Naive B cell (primary cell): ENCODE measurements around the gene SH3PXD2A. TPM values are rescaled to one million over a fixed set of nuclear protein-coding genes. Genes with fewer than 3 reads are reported as not detected.
A peak's percentile ranks its signal among the peaks of the same experiment; 100 is the strongest.
"Not testable (repeated sequence)": the region's sequence is repeated elsewhere in the genome, so short reads cannot be mapped to it uniquely, and the experiment has no call there.

Experiments
- ATAC-seq, 2 donors: fragments of 150-1000 bp; cut with Tn5 transposase; 2 replicates each; pipeline ENCODE4 v1.10.0; 2021; ENCODE audit warnings: low read depth in 2 of 2, mild to moderate bottlenecking in 2 of 2, moderate library complexity in 2 of 2
- DNase-seq: peaks from one replicate; pipeline ENCODE4 v3.0.0; 2022
- H3K27ac Mint-ChIP-seq, 6 donors: one replicate each; pipeline ENCODE4 v1.8.0; 2020 to 2022; ENCODE audit warnings: mild to moderate bottlenecking in 6 of 6, mixed read lengths in 6 of 6, moderate library complexity in 5 of 6, inconsistent platforms in 2 of 6
- H3K27me3 Mint-ChIP-seq, 3 donors: one replicate each; pipeline ENCODE4 v1.8.0; 2021 to 2022; ENCODE audit warnings: mixed read lengths in 3 of 3, mild to moderate bottlenecking in 1 of 3
- H3K36me3 Mint-ChIP-seq, 2 donors: one replicate each; pipeline ENCODE4 v1.8.0; 2020 to 2022; ENCODE audit warnings: mixed read lengths in 2 of 2, inconsistent platforms in 1 of 2, mild to moderate bottlenecking in 1 of 2
- H3K4me1 Mint-ChIP-seq, 3 donors: one replicate each; pipeline ENCODE4 v1.8.0; 2020 to 2022; ENCODE audit warnings: mixed read lengths in 3 of 3, inconsistent platforms in 1 of 3, mild to moderate bottlenecking in 1 of 3, moderate library complexity in 1 of 3
- H3K4me3 Mint-ChIP-seq, 8 donors: one replicate each; pipeline ENCODE4 v1.8.0; 2020 to 2022; ENCODE audit warnings: mild to moderate bottlenecking in 8 of 8, mixed read lengths in 8 of 8, moderate library complexity in 8 of 8, inconsistent platforms in 2 of 8
- H3K9me3 Mint-ChIP-seq, 7 donors: one replicate each; pipeline ENCODE4 v1.8.0; 2020 to 2022; ENCODE audit warnings: mixed read lengths in 7 of 7, mild to moderate bottlenecking in 5 of 7, inconsistent platforms in 2 of 7, moderate library complexity in 1 of 7
- polyA plus RNA-seq, 6 donors: library from polyadenylated mRNA; unstranded; fragments of 300-500 nt; fragmentation: Illumina TruSeq; gene quantifications; one replicate each; pipeline ENCODE4 v1.2.3, GENCODE V29; 2021; ENCODE audit warnings: low read depth in 6 of 6

SH3PXD2A gene
- polyA plus RNA-seq, 6 donors from 2014 or later = 0.47 to 1.4 (median 0.72) TPM; not detected in 1

DNA sequence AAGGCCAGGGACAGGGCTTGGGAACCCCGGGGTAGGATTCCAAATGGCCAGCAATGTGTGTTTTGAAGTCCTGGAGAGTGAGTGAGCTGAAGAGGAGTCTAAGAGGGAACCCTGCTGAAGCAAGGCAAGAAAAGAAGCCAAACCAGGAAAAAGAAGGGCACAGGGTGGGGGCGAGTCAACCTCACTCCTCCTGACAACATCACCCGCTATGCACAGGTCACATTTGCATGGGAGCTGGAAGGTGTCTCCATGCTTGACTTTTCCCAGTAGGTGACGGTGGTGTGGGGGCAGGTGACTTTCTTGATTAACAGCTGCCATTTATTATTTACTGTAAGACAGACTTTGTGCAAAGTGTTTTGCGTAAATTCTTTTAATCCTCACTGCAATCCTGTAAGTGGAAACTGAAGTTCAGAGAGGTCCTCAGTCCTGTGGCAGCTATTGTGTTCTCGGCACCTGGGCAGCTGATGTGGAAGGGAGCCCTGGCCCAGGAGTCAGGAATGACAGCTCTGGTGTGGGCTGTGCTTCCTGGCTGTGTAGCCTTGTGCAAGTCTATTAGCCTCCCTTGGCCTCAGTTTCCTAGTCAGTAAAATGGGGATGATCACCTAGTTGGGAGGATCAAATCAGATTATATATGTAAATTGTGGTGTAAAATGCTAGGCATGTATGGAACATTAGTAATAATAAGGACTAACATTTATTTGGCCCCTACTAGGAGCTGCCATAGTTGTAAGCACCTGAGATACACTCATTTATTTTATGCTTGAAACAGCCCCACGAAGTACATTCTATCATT is 90.9 kb downstream of the SH3PXD2A start:
- Mint-ChIP-seq H3K4me1 (peaks cover 35 to 56% (median 45%) of the 10 kb centered on the region in 3 donors), H3K27ac (peak overlapping the region in 3 of 6 donors; percentile 63 to 95 (median 67)), H3K27me3 (peaks cover 0 to 4% (median 2%) of the 10 kb centered on the region in 3 donors)

DNA sequence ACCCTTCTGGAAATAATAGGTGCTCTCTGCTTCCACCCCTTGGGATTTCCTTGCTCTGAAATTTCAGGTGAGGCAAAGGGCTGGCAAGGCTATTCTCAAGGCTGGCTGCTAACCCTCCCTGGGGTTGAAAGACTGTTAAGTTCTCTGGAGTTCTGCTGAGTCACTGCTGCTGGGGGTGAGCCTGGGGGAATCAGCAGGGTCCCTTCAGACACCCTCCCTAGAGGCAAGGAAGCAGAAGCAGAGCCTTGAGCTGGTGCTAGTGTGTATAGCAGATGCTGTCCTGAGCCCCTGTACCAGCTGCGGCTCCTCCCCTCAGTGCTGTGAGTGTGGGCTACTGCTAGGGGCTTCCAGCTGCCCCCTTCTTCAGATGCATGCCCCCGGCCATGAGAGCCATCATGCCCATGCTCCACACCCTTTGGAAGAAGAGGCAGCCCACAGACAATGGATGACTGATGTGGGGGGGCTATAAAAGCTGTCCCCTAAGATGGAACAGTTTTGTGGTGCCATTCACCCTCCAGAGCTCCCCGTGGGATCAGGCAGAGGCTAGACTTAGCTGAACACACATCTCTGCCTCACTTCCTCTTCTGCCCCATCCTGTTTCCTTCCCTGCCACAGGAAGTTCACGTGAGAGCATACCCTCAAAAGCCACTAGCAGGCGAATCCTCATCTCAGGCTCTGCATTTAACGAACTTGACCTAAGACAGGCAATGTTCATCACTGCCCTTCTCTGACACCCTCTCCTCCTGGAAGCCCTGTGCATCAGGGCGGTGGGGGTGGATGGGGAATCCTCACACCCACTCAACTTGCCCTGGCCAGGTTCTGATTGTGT is 91.8 kb downstream of the SH3PXD2A start:
- Mint-ChIP-seq H3K36me3 (no peaks in the 10 kb centered on the region), H3K27ac (peak overlapping the region in 4 of 6 donors; percentile 60 to 95 (median 74)), H3K4me1 (peaks cover 26 to 53% (median 36%) of the 10 kb centered on the region in 3 donors), H3K27me3 (peaks cover 5 to 10% (median 8%) of the 10 kb centered on the region in 3 donors), H3K4me3 (peak overlapping the region; percentile 25 to 86 (median 50)), H3K9me3 (peaks cover 0 to 6% (median 5%) of the 10 kb centered on the region in 7 donors)
- ATAC-seq = peak; percentile 78 to 82
- peak; percentile 15 for DNase-seq

More for the DNA sequence above, 90.9 kb downstream of the SH3PXD2A start:
- Mint-ChIP-seq H3K4me3 (peak overlapping the region in 7 of 8 donors; percentile 30 to 86 (median 61)), H3K36me3 (no peaks in the 10 kb centered on the region), H3K9me3 (peaks cover 0 to 6% (median 5%) of the 10 kb centered on the region in 7 donors)
- no peak for DNase-seq
- no peak for ATAC-seq

DNA sequence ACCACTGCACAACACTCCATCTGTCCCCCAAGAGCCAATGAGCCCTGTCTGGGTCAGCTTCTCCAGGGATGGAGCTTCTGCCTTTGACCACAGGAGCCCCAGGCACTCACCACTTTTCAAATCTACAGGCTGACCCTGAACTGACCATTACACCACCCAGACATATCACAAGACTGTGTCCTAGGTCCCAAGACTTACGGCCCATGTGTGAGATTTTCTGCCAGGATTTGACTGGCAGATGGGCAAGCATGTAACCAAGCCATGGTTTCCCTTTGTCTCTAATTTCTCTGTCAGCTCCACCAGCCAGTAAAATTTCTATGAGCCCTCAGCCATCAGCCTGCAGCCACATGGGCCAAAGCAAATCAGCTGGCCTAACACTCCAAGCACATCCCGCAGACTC is 92.5 kb downstream of the SH3PXD2A start:
- Mint-ChIP-seq H3K27me3 (peaks cover 12 to 15% (median 12%) of the 10 kb centered on the region in 3 donors), H3K27ac (no peak overlapping the region), H3K4me1 (peaks cover 21 to 52% (median 31%) of the 10 kb centered on the region in 3 donors), H3K36me3 (no peaks in the 10 kb centered on the region), H3K4me3 (peak overlapping the region in 1 of 8 donors; percentile 54), H3K9me3 (peaks cover 0 to 6% (median 5%) of the 10 kb centered on the region in 7 donors)
- ATAC-seq (no peak), DNase-seq (no peak)

DNA sequence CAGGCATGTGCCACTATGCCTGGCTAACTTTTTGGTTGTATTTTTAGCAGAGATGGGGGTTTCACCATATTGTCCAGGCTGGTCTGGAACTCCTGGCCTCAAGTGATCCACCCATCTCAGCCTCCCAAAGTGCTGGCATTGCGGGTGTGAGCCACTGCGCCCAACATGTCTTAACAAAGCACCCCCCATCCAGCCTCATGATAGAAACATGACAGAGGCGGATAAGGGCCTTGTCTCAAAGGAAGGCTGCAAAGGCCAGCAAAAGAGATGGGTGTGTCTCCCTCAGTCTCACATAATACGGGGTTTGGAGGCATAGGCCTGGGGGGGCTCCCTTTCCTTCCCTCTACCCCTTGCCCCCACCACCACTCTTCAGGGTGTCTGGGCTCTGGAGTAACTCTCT is 93.2 kb downstream of the SH3PXD2A start:
- no peak for ATAC-seq
- Mint-ChIP-seq H3K9me3 (peaks cover 0 to 6% (median 5%) of the 10 kb centered on the region in 7 donors), H3K27me3 (peaks cover 19 to 23% (median 20%) of the 10 kb centered on the region in 3 donors), H3K4me3 (no peak overlapping the region), H3K27ac (no peak overlapping the region), H3K36me3 (no peaks in the 10 kb centered on the region), H3K4me1 (peaks cover 19 to 49% (median 25%) of the 10 kb centered on the region in 3 donors)
- no peak for DNase-seq

DNA sequence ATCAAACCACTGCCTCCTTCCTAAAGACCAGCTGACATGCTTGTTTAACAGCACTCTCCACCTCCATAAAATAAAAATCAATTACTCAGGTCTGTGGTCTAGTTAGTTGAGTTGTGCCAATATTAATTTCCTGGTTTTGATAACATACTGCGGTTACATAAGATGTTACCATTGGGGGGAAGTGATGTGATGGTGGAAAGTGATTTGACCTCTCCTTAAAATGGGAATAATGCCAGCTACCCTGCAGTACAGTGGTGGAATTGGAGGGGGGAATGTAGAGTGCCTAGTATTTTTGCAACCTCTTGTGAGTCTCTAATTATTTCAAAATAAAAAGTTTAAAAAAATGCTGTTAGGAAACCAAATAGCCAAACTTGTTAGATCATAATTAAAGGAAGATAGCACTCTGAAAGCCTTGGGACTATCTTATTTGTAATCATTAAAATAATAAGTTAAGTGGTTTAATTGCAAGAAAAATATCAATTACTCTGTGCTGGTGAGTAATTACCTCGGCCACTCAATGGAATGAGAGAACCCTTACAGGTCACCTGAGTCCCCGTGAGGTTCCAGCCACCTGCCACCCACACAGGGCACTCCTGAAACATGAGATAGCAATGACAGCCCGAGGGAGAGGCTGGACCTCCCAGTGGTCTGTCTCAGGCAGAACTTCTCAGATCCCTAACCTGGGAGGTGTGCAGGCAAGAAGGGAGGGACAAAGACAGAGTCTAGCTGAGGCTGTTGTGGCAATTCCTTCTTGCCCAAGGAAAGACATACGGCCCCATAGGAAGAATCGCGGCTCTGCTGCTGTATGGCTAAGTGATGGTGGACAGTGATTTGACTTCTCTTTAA is 94.1 kb downstream of the SH3PXD2A start:
- no peaks in the 10 kb centered on the region for H3K36me3 Mint-ChIP-seq
- H3K27ac Mint-ChIP-seq = peak overlapping the region in 1 of 6 donors; percentile 52

DNA sequence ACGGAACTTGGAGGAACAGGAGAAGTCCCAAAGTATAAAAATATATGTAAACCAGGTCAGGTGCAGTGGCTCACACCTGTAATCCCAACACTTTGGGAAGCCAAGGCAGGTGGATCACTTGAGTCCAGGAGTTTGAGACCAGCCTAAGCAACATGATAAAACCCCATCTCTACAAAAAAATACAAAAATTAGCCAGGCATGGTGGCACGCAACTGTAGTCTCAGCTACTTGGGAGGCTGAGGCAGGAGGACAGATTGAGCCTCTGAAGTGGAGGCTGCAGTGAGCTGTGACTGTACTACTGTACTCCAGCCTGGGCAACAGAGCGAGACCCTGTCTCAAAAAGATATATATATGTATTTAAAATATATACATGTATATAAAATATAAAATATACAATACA is 95.1 kb downstream of the SH3PXD2A start:
- peak overlapping the region in 1 of 6 donors; percentile 65 for H3K27ac Mint-ChIP-seq
- peaks cover 13 to 30% (median 13%) of the 10 kb centered on the region in 3 donors for H3K4me1 Mint-ChIP-seq
- not testable (repeated sequence) for H3K4me3 Mint-ChIP-seq, H3K9me3 Mint-ChIP-seq, DNase-seq, ATAC-seq, H3K36me3 Mint-ChIP-seq
- H3K27me3 Mint-ChIP-seq = peaks cover 25 to 30% (median 26%) of the 10 kb centered on the region in 3 donors

More for the DNA sequence above, 94.1 kb downstream of the SH3PXD2A start:
- ATAC-seq = no peak
- Mint-ChIP-seq H3K4me3 (no peak overlapping the region), H3K9me3 (peaks cover 0 to 6% (median 5%) of the 10 kb centered on the region in 7 donors), H3K4me1 (peaks cover 19 to 41% (median 24%) of the 10 kb centered on the region in 3 donors), H3K27me3 (peaks cover 25 to 30% (median 26%) of the 10 kb centered on the region in 3 donors)
- no peak for DNase-seq

DNA sequence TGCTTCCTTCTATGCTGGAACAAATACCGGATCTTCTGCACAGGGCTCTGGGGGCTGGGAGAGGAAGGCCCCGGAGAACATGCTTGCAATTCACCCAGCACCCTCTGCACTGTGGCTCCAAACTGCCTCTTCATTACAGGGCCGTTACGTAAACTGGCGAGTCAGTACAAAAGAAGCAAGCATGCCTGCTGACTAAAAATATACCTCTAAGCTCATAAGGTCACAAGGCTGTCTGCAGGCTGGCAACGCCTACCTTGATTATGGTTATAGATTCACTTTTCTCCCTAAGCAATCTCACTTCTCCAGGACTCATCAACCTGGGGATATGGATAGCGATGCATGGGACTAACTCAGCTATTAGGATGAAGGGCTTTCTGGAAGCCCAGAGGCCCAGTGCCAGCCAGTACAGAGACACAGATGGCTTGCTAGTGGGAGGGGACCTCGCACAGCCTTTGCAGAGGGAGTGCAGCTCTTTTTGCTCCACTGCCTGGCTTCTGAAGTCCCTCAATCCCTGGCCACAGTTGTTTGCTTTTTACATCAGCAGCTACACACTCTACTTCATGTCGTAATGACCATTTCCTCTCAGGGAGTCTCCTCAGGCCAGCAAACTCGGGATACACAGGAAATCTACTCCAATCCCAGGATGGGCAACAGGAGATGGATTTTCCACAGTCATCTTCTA is 96.1 kb downstream of the SH3PXD2A start:
- no peak overlapping the region for H3K27ac Mint-ChIP-seq
- H3K9me3 Mint-ChIP-seq = peaks cover 0 to 6% (median 5%) of the 10 kb centered on the region in 7 donors
- no peak for ATAC-seq
- peaks cover 25 to 30% (median 26%) of the 10 kb centered on the region in 3 donors for H3K27me3 Mint-ChIP-seq
- H3K36me3 Mint-ChIP-seq = no peaks in the 10 kb centered on the region
- DNase-seq = no peak
- no peak overlapping the region for H3K4me3 Mint-ChIP-seq
- peaks cover 9 to 22% (median 9%) of the 10 kb centered on the region in 3 donors for H3K4me1 Mint-ChIP-seq

DNA sequence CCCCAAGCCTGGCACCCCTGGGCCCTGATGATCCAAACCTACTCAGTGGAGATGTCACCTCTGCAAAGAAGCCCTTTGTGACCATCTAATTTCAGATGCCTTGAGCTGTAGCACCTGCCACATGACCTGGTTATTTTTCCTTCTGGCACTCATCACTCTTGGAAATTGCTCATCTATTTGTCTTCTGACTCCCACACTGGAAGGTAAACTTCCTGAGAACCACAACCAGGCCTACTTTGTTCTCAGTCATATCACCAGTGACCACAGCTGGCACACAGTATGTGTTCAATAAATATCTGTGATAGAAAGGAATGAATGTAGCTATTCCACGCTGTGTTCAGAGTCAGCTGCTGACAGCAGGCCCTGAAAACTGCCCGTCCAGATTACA is 97.1 kb downstream of the SH3PXD2A start:
- Mint-ChIP-seq H3K4me1 (peaks cover 0 to 12% (median 0%) of the 10 kb centered on the region in 3 donors), H3K4me3 (no peak overlapping the region), H3K27me3 (peaks cover 25 to 30% (median 26%) of the 10 kb centered on the region in 3 donors), H3K27ac (peak overlapping the region in 1 of 6 donors; percentile 23), H3K9me3 (peaks cover 0 to 3% (median 0%) of the 10 kb centered on the region in 7 donors), H3K36me3 (no peaks in the 10 kb centered on the region)
- no peak for ATAC-seq
- DNase-seq = no peak

DNA sequence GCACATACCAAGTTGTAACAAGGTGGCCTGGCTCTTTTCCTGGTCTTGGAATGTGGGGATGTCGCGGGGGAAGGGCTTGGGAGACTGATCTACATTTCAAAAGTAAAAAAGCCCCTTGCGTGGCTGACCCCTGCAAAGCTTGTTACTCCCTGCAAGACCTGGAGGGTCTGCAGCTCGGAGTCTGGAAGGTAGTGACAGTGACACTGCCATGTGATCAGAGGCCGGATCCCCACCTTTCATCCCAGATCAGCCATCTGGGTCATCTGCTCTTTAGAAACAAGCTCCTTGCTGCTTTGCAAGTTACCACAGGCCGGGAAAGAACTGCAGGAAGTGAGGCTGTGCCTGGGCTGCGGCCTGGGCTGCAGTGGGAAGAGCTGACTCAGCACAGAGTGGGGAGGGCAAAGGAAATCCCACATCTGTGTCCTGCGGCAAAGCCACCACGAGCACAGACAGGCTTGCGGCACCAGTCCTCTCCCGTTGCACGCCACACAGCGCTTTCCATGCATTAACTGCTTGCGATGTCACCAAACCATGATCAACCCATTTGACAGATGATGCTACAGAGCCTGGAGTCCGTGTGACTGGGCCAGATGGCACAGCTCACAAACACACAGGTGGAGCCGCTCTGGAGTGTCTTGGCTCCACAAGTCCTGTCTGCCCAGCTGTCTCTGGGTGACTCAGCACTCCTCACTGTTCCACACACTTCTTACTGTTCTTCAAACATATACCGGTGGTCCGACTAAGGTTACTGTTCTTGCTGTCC is 97.7 kb downstream of the SH3PXD2A start:
- DNase-seq (no peak), ATAC-seq (no peak)
- H3K4me1 Mint-ChIP-seq = peaks cover 0 to 11% (median 0%) of the 10 kb centered on the region in 3 donors

DNA sequence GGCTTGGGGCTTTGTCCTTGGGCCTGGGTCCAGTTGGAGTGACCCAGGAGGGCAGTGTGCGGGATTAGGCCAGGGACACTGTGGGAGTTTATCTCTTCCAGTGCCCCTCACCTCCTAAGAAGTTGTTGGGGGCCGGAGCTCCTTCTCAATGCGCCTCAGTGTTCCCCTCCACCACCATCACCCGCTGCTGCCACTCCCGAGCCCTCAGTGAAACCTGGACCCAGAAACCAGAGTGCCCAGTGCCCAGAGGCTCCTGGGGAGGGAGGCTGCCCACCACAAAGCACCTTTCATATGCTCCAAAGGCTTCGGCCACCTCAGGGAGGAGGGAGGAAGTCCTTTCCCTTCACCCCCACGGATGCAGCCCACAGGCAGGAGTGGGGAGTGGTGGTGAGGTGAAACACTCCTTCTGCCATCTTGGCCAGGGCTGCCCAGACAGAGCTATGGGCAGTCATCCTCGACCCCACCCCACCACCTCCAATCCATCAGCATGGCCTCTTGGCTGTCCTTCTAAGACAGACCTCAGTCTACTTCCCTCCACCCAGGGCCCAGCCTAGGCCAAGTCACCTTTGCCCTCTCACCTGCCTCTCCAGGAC is 99.0 kb downstream of the SH3PXD2A start:
- no peak overlapping the region for H3K4me3 Mint-ChIP-seq
- peaks cover 0 to 11% (median 0%) of the 10 kb centered on the region in 3 donors for H3K4me1 Mint-ChIP-seq
- H3K27ac Mint-ChIP-seq = peak overlapping the region in 2 of 6 donors; percentile 74 to 96
- ATAC-seq (no peak), DNase-seq (no peak)
- H3K27me3 Mint-ChIP-seq = peaks cover 21 to 30% (median 26%) of the 10 kb centered on the region in 3 donors
- H3K36me3 Mint-ChIP-seq = no peaks in the 10 kb centered on the region
- H3K9me3 Mint-ChIP-seq = peaks cover 0 to 15% (median 5%) of the 10 kb centered on the region in 7 donors

More for the DNA sequence above, 97.7 kb downstream of the SH3PXD2A start:
- Mint-ChIP-seq H3K27ac (peak overlapping the region in 1 of 6 donors; percentile 53), H3K36me3 (no peaks in the 10 kb centered on the region), H3K27me3 (peaks cover 25 to 30% (median 26%) of the 10 kb centered on the region in 3 donors), H3K9me3 (peaks cover 0 to 3% (median under 1%) of the 10 kb centered on the region in 7 donors), H3K4me3 (no peak overlapping the region)

DNA sequence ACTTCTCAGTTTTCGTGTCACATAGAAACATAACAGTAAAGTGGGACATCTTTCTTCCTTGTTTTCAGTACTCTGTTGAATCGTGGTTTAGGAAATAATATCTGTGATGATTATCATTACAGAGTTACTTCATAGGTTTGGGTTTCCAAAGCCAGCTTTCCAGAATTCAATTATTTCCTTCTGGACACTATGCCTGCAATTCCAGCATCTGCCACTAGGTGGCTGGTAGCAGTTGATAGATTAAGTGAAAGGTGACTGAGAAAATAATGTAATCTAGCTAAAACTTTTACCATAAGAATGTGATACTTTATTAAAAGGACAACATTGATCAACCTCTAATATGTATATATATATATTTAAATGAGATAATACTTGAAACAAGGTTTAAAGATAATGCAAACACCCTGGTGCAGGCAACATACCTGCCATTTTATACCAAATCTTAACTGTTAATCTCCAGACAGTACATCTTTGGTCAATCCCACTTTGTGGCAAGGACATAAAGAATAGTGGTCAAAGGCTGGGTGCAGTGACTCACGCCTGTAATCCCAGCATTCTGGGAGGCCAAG is 102.6 kb downstream of the SH3PXD2A start:
- no peak overlapping the region for H3K27ac Mint-ChIP-seq
- ATAC-seq (no peak), DNase-seq (no peak)
- H3K4me3 Mint-ChIP-seq = no peak overlapping the region
- peaks cover 17 to 20% (median 19%) of the 10 kb centered on the region in 3 donors for H3K27me3 Mint-ChIP-seq
- H3K36me3 Mint-ChIP-seq = no peaks in the 10 kb centered on the region
- peaks cover 0 to 17% (median 7%) of the 10 kb centered on the region in 7 donors for H3K9me3 Mint-ChIP-seq
- peaks cover 0 to 12% (median 7%) of the 10 kb centered on the region in 3 donors for H3K4me1 Mint-ChIP-seq
